Activated naive CD4-positive, alpha-beta T cell treated with anti-CD3 and anti-CD28 coated beads, Interleukin-2, amount 50 U/mL, for 24 hours (primary cell): ENCODE measurements around the gene COG7.

Source experiments
- H3K27ac Mint-ChIP-seq: one replicate; pipeline ENCODE4 v1.8.0; 2021; ENCODE audit warnings: mild to moderate bottlenecking, mixed read lengths
- H3K27me3 Mint-ChIP-seq: one replicate; pipeline ENCODE4 v1.8.0; 2021; ENCODE audit warnings: mixed read lengths
- H3K36me3 Mint-ChIP-seq: one replicate; pipeline ENCODE4 v1.8.0; 2021; ENCODE audit warnings: mixed read lengths
- H3K4me1 Mint-ChIP-seq: one replicate; pipeline ENCODE4 v1.8.0; 2021; ENCODE audit warnings: mixed read lengths
- H3K4me3 Mint-ChIP-seq: one replicate; pipeline ENCODE4 v1.8.0; 2021; ENCODE audit warnings: mild to moderate bottlenecking, mixed read lengths
- H3K9me3 Mint-ChIP-seq: one replicate; pipeline ENCODE4 v1.8.0; 2021; ENCODE audit warnings: mixed read lengths

The COG7 gene

DNA sequence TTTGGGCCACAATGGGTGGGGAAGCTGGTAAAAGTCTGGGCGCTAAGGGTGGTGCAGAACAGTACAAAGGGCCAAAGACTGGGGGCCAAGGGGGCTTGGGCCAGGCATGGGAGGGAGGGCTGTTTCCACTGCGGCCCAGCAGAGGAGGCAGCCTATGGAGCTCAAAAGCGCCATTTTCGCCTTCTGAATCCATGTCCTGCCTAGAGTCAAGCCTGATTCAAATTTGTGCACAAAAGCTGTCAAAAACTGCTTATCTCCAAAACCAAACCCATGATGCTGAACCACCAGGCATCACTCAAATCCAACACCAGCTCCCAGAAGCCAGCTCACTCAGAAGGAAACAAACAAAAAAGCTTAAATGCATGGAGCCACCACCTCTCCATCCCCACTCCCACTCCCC, 16.0 kb downstream of the COG7 start:
- peaks cover 18% of the 10 kb centered on the region for H3K36me3 Mint-ChIP-seq

DNA sequence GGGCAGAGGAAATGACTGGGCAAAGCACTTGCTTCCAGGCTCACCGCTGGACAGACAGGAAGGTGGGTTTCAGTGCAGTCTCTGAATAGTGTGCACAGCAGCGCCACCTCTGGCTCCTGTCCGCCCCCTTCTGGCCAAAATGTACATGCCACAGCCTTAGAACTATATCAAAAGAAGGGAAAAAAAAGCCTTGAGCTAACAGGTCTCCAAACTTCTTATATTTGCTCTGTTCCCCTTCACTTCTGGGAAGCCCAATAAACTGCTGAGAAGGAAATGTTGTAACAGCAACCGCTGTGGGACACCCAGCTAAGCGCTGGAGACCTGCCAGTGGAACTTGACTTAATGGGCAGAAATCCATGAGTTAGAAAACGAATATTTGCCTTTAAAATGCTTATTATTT, 17.5 kb downstream of the COG7 start:
- Mint-ChIP-seq H3K27me3 (no peaks in the 10 kb centered on the region), H3K9me3 (no peaks in the 10 kb centered on the region), H3K27ac (no peak overlapping the region), H3K36me3 (peaks cover 16% of the 10 kb centered on the region), H3K4me1 (peaks cover 4% of the 10 kb centered on the region), H3K4me3 (no peak overlapping the region)

More for the DNA sequence above, 16.0 kb downstream of the COG7 start:
- Mint-ChIP-seq H3K27ac (no peak overlapping the region), H3K27me3 (no peaks in the 10 kb centered on the region), H3K9me3 (no peaks in the 10 kb centered on the region), H3K4me3 (no peak overlapping the region), H3K4me1 (peaks cover 4% of the 10 kb centered on the region)

DNA sequence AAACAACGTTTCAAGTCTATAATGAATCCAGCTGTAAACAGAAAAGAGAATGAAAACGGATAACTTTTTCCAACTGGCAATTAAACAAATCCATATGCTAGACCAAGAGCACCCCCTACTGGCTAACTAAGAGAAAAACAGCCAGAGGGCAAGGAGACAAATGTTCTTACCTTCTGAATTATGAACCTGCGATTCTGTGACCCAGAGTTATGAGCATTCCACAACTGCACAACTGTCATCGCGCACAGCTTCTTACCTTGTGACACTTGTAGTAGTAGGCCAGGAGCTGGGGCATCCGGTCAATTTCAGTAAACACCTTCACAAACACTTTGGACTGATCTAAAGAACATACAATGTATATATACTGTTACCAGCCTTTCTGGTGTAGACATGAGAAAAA, 18.6 kb downstream of the COG7 start:
- Mint-ChIP-seq H3K36me3 (peaks cover 12% of the 10 kb centered on the region), H3K9me3 (no peaks in the 10 kb centered on the region)

DNA sequence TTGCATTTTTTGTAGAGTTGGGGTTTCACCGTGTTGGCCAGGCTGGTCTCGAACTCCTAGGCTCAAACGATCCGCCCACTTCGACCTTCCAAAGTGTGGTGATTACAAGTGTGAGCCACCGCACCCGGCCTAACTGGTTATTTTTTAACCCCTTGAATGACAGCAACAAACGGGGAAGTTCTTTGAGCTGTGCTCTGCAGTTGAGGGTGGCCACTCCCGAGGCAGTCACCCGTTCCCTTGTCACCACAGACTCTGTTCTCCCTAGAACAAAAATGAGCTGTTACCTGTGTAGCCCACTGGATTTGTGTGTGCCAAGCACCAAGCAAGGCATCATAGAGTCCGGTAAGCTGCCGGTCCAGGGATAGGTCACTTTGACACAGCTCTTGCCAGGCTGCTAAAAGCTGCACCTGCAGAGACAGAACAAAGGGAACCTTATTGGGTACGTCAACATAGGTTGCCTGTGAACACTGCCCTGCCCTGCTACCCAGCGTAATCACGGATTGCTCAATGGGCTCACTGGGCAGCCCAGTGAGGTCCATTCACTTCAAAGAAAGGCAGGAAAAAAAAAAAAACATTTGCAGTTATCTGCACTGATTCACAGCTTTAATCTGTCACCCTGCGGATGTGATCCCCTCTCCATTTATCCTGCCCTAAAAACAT, 19.6 kb downstream of the COG7 start:
- H3K4me1 Mint-ChIP-seq, result peaks cover 4% of the 10 kb centered on the region
- H3K4me3 Mint-ChIP-seq, result no peak overlapping the region
- H3K36me3 Mint-ChIP-seq, result peaks cover 9% of the 10 kb centered on the region
- no peaks in the 10 kb centered on the region for H3K9me3 Mint-ChIP-seq
- no peaks in the 10 kb centered on the region for H3K27me3 Mint-ChIP-seq
- H3K27ac Mint-ChIP-seq, result no peak overlapping the region

More for the DNA sequence above, 18.6 kb downstream of the COG7 start:
- H3K27me3 Mint-ChIP-seq, result no peaks in the 10 kb centered on the region
- no peak overlapping the region for H3K27ac Mint-ChIP-seq
- no peak overlapping the region for H3K4me3 Mint-ChIP-seq
- H3K4me1 Mint-ChIP-seq, result peaks cover 4% of the 10 kb centered on the region

DNA sequence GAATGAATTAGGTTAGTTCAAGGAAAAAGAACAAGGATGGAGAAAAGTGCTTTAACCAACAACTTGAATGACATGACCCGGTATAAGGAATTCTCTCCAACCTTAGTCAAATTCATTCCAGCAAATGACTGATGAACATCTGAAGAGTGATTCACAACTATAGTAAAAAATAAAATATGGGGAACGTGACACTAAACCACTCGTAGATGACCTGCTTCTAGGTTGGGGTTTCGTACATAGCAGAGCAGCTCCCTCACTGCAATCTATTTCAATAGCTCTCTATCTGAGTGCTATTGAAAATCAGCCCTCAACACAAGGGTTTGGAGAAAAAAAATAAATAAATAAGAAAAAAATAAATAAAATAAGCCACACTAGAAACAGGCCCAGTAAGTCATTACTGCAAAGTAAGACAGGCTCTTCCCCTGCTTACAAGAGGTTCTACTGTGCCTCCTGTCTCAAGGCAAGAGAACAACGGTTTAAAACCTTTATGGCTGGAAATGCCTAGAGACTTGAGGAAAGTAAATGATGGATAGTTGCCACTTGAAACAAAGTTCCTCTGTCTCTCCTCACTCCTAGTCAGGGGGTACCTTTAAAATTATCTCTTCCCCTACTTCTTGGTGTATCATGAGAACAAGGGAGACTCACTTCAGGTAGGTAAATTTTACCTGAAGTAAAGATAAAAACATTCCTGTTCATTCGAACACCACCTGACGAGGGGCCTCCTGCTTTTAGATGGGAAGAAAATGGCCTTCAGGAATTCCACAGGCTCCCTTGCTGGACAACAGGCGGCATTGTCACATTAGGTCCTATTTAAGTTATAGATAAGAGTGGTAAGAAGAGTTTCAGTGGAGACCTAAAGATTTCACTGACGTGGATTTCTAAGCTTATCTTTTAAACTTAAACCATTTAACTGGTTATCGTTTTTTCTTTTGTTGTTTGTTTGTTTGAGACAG, 20.5 kb downstream of the COG7 start:
- Mint-ChIP-seq H3K9me3 (no peaks in the 10 kb centered on the region), H3K27me3 (no peaks in the 10 kb centered on the region), H3K36me3 (peaks cover 11% of the 10 kb centered on the region), H3K4me1 (peaks cover 4% of the 10 kb centered on the region), H3K27ac (no peak overlapping the region), H3K4me3 (no peak overlapping the region)

DNA sequence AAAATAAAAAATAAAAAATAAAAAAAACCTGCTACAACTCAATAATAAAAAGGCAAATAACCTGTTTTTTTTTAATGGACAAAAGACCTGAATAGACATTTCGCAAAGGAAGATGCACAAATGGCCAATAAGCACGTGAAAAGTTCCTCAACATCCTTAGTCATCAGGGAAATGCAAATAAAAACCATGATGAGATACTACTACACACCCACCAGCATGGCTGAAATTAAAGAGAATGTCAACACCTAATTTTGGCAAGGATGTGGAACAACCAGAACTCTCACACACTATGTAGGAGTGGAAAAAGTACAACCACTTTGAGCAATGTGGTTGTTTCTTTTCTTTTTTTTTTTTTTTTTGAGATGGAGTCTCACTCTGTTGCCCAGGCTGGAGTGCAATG, 24.6 kb downstream of the COG7 start:
- H3K27ac Mint-ChIP-seq, result no peak overlapping the region
- no peaks in the 10 kb centered on the region for H3K4me1 Mint-ChIP-seq
- H3K9me3 Mint-ChIP-seq, result no peaks in the 10 kb centered on the region
- no peak overlapping the region for H3K4me3 Mint-ChIP-seq
- no peaks in the 10 kb centered on the region for H3K27me3 Mint-ChIP-seq
- H3K36me3 Mint-ChIP-seq, result peaks cover 10% of the 10 kb centered on the region

DNA sequence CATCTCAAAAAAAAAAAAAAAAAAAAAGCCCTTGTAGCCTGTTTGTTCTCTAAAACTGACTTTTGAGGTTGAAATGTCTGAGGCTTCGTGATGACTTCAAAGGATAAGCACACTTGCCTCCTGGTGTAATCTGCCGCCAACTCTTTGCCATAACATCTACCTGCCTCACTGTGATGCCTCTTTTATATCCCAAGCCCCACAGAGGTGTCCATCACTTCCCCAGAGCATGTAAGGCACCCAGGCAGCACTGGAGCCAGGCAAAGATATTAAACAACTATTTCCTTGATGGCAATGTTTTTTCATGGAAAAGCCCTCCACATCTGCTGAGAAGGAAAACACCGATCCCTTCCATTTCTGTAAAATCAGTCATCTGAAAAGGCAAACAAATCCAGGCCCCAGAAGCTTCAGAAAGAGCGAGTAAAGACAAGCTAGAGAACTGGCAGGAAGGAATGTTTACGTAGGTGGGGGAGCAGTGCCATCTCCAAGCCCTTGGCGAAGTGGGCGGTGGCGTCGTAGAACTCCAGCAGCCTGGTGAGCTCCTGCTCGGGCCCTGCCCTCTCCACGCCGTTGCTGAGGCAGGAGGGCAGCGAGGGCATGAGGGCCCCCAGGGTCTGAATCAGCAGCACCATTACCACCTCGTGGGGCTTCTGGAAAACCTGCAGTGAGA, 28.6 kb downstream of the COG7 start:
- Mint-ChIP-seq H3K27ac (no peak overlapping the region), H3K9me3 (no peaks in the 10 kb centered on the region), H3K4me3 (no peak overlapping the region), H3K36me3 (peaks cover 9% of the 10 kb centered on the region), H3K27me3 (no peaks in the 10 kb centered on the region), H3K4me1 (no peaks in the 10 kb centered on the region)

DNA sequence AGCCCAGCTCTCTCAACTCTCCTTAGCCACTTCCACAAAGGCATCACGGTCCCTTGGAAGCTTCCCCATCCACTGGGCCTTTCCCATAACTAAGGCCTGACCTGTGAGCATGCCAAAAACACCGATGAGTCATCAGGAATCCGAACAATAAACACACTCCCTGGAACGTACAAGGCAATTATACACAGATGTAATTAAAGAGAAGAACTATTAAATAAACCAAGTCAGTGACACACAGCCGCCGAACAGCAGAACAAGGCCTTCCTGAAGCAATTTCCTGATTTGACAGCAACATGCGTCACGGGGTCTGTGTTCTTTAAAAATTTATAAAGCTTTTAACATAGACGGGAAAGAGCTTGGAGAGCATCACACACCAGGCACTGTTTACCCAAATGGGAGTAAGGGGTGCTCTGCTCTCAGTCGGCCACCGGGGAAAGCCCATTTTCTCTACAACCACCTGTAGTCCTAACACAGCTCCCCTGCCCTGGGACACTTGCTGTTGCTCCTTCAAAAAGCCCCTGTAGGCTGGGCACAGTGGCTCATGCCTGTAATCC, 29.4 kb downstream of the COG7 start:
- Mint-ChIP-seq H3K4me1 (no peaks in the 10 kb centered on the region), H3K4me3 (no peak overlapping the region), H3K36me3 (peaks cover 9% of the 10 kb centered on the region), H3K9me3 (no peaks in the 10 kb centered on the region), H3K27me3 (no peaks in the 10 kb centered on the region), H3K27ac (no peak overlapping the region)

DNA sequence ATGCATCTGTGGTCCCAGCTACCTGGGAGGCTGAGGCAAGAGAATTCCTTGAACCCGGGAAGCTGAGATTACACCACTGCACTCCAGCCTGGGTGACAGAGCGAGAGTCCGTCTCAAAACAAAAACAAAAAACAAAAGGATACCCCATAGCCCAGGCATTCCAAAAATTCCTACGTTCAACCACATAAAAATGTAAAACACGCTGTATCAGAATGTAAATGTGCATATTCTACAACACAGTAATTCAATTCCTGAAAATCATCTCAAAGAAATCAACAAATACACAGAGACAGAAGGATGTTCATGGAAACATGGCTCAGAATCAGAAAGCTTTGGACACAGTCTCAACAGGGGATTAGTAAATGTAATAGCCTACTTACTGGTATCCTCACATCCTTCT, 33.0 kb downstream of the COG7 start:
- Mint-ChIP-seq H3K9me3 (no peaks in the 10 kb centered on the region), H3K4me3 (no peak overlapping the region), H3K27me3 (no peaks in the 10 kb centered on the region), H3K36me3 (peaks cover 4% of the 10 kb centered on the region), H3K4me1 (no peaks in the 10 kb centered on the region), H3K27ac (no peak overlapping the region)

DNA sequence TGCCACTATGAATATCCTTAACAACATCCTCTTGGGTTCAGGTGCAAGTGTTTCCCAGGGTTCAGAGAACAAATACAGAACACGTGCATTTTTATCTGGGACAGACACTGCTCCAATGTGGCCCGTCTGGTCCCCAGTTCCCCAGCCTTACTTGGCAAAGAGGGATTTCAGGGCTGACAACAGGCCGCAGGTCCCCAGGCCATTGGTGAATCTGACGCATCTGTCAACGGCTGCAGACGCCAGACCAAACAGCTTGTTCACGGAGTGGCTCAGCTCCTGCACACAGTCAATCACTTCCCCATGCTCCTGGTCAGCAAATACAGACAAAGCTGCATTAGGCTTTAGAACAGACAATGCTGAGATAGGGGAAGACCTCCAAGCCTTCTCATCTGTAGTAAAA, 36.2 kb downstream of the COG7 start:
- no peaks in the 10 kb centered on the region for H3K27me3 Mint-ChIP-seq
- H3K27ac Mint-ChIP-seq, result no peak overlapping the region
- no peaks in the 10 kb centered on the region for H3K4me1 Mint-ChIP-seq
- no peaks in the 10 kb centered on the region for H3K9me3 Mint-ChIP-seq
- no peak overlapping the region for H3K4me3 Mint-ChIP-seq
- peaks cover 3% of the 10 kb centered on the region for H3K36me3 Mint-ChIP-seq

DNA sequence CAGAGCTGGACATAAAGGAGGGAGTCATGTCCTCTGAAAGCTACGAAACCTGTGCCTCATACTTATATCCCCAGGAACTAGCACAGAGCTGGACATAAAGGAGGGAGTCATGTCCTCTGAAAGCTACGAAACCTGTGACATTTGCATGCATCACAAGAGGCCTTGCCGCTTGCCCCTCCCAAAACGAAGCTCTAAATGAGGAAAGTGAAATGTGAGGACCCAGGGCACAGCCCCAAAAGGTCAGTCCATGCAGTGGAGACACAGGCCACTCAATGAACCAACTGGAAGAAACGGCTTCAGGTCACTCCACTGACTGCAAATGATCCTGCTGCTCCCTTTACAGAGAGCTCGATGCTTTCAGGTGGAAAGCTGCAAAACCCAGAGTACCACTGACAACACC, 38.3 kb downstream of the COG7 start:
- Mint-ChIP-seq H3K9me3 (no peaks in the 10 kb centered on the region), H3K27ac (no peak overlapping the region), H3K4me1 (no peaks in the 10 kb centered on the region), H3K27me3 (no peaks in the 10 kb centered on the region), H3K4me3 (no peak overlapping the region), H3K36me3 (peaks cover 4% of the 10 kb centered on the region)

DNA sequence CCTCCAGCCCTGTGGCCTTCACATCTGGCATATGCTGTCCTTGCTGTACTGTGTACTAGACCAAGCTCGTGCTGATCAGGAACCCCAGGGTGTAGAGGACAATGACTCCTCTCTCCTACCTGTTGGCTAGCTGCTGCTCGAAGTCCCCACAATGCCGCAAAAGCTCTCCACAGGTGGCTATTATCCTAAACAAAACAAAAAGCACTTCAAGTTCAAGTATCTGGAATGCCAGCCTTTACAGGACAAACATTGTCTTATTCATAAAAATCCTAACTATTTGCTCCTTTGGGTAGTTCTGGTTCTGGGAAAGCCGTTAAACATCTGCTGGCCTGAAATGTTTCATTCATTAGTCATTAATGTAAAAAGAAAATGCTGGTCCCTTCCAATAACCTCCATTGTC, 42.8 kb downstream of the COG7 start:
- H3K27me3 Mint-ChIP-seq, result no peaks in the 10 kb centered on the region
- no peaks in the 10 kb centered on the region for H3K4me1 Mint-ChIP-seq
- no peak overlapping the region for H3K4me3 Mint-ChIP-seq
- H3K27ac Mint-ChIP-seq, result no peak overlapping the region
- no peaks in the 10 kb centered on the region for H3K9me3 Mint-ChIP-seq
- H3K36me3 Mint-ChIP-seq, result peaks cover 14% of the 10 kb centered on the region

DNA sequence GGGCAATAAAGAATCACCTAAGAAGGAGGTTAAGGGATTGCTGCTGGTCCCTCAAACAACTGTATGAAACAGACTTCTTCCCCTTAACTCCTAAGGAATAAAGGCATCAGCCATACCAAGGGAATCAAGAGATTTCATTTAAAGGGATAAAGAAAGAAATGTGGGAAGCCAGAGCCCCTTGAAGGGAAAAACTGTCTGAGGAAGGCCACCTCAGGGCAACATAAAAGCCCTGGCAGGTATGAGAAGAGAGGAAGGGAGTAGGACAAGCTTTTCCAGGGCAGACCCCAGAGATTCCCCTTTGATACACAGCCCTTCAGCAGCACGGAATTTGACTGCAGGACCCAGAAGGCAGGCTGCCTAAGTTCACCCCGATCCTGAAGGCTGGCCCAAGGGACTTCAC, 43.5 kb downstream of the COG7 start:
- Mint-ChIP-seq H3K4me1 (no peaks in the 10 kb centered on the region), H3K27ac (no peak overlapping the region), H3K4me3 (no peak overlapping the region), H3K27me3 (no peaks in the 10 kb centered on the region), H3K9me3 (no peaks in the 10 kb centered on the region), H3K36me3 (peaks cover 14% of the 10 kb centered on the region)

DNA sequence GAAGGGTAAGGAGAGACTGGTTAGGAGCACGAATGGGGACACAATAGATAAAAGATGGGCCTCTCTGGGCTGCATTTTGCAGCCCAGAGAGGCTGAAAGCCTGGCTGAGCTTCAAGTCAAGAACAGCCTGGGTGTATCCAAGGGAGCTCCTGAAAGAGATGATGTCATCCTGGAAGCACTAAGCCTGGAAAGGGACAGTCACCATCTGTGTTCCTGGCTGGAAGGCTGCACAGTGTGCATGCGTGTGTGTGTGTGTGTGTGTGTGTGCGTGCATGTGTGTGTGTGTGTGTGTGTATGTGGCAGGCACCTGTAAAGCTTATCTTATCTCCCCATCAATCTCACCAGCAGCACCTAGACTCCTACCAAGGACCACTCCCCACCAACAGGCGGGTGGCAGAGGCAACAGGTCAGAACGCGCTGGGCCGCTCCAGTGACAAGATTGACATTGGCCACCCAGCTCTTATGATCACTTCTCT, 44.1 kb downstream of the COG7 start:
- Mint-ChIP-seq H3K4me3 (no peak overlapping the region), H3K27ac (no peak overlapping the region), H3K27me3 (no peaks in the 10 kb centered on the region), H3K36me3 (peaks cover 19% of the 10 kb centered on the region), H3K9me3 (no peaks in the 10 kb centered on the region), H3K4me1 (no peaks in the 10 kb centered on the region)

DNA sequence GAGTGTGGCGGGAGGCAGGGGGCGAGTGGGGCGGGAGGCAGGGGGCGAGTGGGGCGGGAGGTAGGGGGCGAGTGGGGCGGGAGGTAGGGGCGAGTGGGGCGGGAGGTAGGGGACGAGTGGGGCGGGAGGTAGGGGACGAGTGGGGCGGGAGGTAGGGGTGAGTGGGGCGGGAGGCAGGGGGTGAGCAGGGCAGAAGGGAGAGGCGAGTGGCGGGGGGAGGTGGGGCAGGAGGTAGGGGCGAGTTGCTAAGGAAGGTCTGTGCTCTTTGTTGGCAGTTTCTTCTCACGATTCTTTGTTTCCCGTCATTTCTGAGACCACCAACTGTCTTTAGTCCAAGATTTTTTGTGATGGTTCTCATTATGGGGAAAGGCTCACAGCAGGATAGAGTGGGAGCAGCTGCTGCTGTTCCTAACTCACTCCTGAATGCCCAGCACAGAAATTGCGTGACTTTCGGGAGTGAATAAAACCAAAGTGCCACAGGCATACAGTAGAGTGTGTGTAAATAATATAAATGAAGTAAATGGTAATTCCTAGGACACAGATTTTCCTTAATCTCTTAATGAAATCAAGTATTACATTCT, 44.7 kb downstream of the COG7 start:
- Mint-ChIP-seq H3K4me1 (no peaks in the 10 kb centered on the region), H3K36me3 (peaks cover 18% of the 10 kb centered on the region), H3K4me3 (no peak overlapping the region), H3K9me3 (no peaks in the 10 kb centered on the region), H3K27me3 (no peaks in the 10 kb centered on the region), H3K27ac (no peak overlapping the region)
